K562 (cell line): Measurements from ENCODE around the gene RGL2. TPM values are rescaled to one million over a fixed set of nuclear protein-coding genes. Genes with fewer than 3 reads are reported as not detected.
A peak's percentile ranks its signal among the peaks of the same experiment; 100 is the strongest.

Source experiments
- ARID3B ChIP-seq: fragments of 250-450 bp; sonication (Bioruptor Pico); IDR thresholded peaks from 2 replicates; pipeline ENCODE4 v1.4.0; 2020; ENCODE audit warnings: borderline replicate concordance
- CC2D1A ChIP-seq: fragments of 450-650 bp; IDR thresholded peaks from 2 replicates; pipeline ENCODE4 v1.6.1; 2017; ENCODE audit warnings: mild to moderate bottlenecking
- CCAR2 ChIP-seq: fragments of 200-400 bp; formaldehyde crosslinking; IDR thresholded peaks from 2 replicates; pipeline ENCODE4 v1.6.1; 2017; ENCODE audit warnings: mild to moderate bottlenecking, low read depth, low read length
- GABPA ChIP-seq: fragments of 200-800 bp; sonication (Bioruptor generic); conservative IDR thresholded peaks from 2 replicates; pipeline ENCODE4 v1.6.1; 2016; ENCODE audit warnings: low read depth, missing genetic modification characterization, missing compliant biosample characterization
- HCFC1 ChIP-seq: IDR thresholded peaks from 2 replicates; pipeline ENCODE4 v1.6.1; 2012; ENCODE audit warnings: low read depth, low read length, improper control_type of control experiment
- KLF16 ChIP-seq: IDR thresholded peaks from 2 replicates; pipeline ENCODE4 v1.6.1; 2016; ENCODE audit warnings: antibody characterized with exemption
- MAFG ChIP-seq: fragments of 450-650 bp; conservative IDR thresholded peaks from 2 replicates; pipeline ENCODE4 v1.6.1; 2016; ENCODE audit warnings: missing genetic modification characterization, missing compliant biosample characterization
- MEF2D ChIP-seq: conservative IDR thresholded peaks from 2 replicates; pipeline ENCODE4 v1.6.1; 2016; ENCODE audit warnings: low read depth, missing genetic modification characterization, missing compliant biosample characterization
- MTA1 ChIP-seq: fragments of 450-650 bp; IDR thresholded peaks from 2 replicates; pipeline ENCODE4 v1.6.1; 2017; ENCODE audit warnings: borderline replicate concordance
- NFIC ChIP-seq: fragments of 450-650 bp; IDR thresholded peaks from 2 replicates; pipeline ENCODE4 v1.6.1; 2017; ENCODE audit warnings: mild to moderate bottlenecking, inconsistent platforms
- NR2C1 ChIP-seq, 2 experiments: fragments of 450-650 bp; IDR thresholded peaks; 2 replicates each; pipeline ENCODE4 v1.6.1; 2017; ENCODE audit warnings: mild to moderate bottlenecking in 2 of 2, antibody characterized with exemption in 1 of 2, inconsistent platforms in 1 of 2, missing compliant biosample characterization in 1 of 2, missing genetic modification characterization in 1 of 2
- PHF21A ChIP-seq: fragments of 450-650 bp; IDR thresholded peaks from 2 replicates; pipeline ENCODE4 v1.6.1; 2017; ENCODE audit warnings: low read depth, borderline replicate concordance
- POLR2A ChIP-seq: fragments of 450-650 bp; conservative IDR thresholded peaks from 2 replicates; pipeline ENCODE4 v1.6.1; 2016
- PTRF ChIP-seq: fragments of 450-650 bp; IDR thresholded peaks from 2 replicates; pipeline ENCODE4 v1.6.1; 2016; ENCODE audit warnings: mild to moderate bottlenecking, missing genetic modification characterization, missing compliant biosample characterization
- PYGO2 ChIP-seq: fragments of 450-650 bp; IDR thresholded peaks from 2 replicates; pipeline ENCODE4 v1.6.1; 2016; ENCODE audit warnings: mild to moderate bottlenecking, missing genetic modification characterization, moderate library complexity, missing compliant biosample characterization
- RBBP5 ChIP-seq: fragments of 200-600 bp; sonication (generic); IDR thresholded peaks from 2 replicates; pipeline ENCODE4 v1.6.1; 2012; ENCODE audit warnings: borderline replicate concordance, mild to moderate bottlenecking, low read length, control low read depth, inconsistent platforms; ENCODE audit not compliant: insufficient read depth, poor library complexity, severe bottlenecking
- RCOR1 ChIP-seq, 2 experiments: IDR thresholded peaks; 2 replicates each; pipeline ENCODE4 v1.6.1; 2012; ENCODE audit warnings: low read depth in 2 of 2, low read length in 2 of 2, borderline replicate concordance in 1 of 2, improper control_type of control experiment in 1 of 2
- RFX5 ChIP-seq: IDR thresholded peaks from 2 replicates; pipeline ENCODE4 v1.6.1; 2011; ENCODE audit warnings: low read depth, mild to moderate bottlenecking, improper control_type of control experiment, low read length
- SIRT6 ChIP-seq: IDR thresholded peaks from one replicate; pipeline ENCODE4 v1.6.1; 2012; ENCODE audit warnings: low read depth, mild to moderate bottlenecking, control low read depth, inconsistent platforms, low read length, moderate library complexity
- SPI1 ChIP-seq: IDR thresholded peaks from 2 replicates; pipeline ENCODE4 v1.6.1; 2011; ENCODE audit warnings: low read depth, low read length, control low read depth, borderline replicate concordance
- SREBF2 ChIP-seq: sonication (generic); formaldehyde crosslinking; IDR thresholded peaks from 2 replicates; pipeline ENCODE4 v1.4.0; 2020; ENCODE audit warnings: mild to moderate bottlenecking, missing genetic modification reagents
- SRSF9 ChIP-seq: fragments of 200-400 bp; formaldehyde crosslinking; IDR thresholded peaks from 2 replicates; pipeline ENCODE4 v1.6.1; 2017; ENCODE audit warnings: low read depth, low read length, borderline replicate concordance
- TOE1 ChIP-seq, 2 experiments: fragments of 450-650 bp in 1 of 2; sonication (generic) in 1 of 2; formaldehyde crosslinking in 1 of 2; IDR thresholded peaks; 2 replicates each; pipeline versions ENCODE4 v1.7.1 to v1.8.0; 2016 to 2022; ENCODE audit warnings: borderline replicate concordance in 2 of 2, mild to moderate bottlenecking in 2 of 2, antibody characterized with exemption in 1 of 2, inconsistent platforms in 1 of 2, low read depth in 1 of 2, missing genetic modification reagents in 1 of 2, moderate library complexity in 1 of 2
- ZBTB8A ChIP-seq: fragments of 450-650 bp; IDR thresholded peaks from 2 replicates; pipeline ENCODE4 v1.6.1; 2018; ENCODE audit warnings: mild to moderate bottlenecking, moderate library complexity; ENCODE audit not compliant: partially characterized antibody
- polyA plus RNA-seq, 8 experiments: library from polyadenylated mRNA; depleted of rRNA in 4 of 8; stranded (reverse) in 5 of 8; unstranded in 3 of 8; fragments of >200 nt; fragmentation: Nextera tagmentation in 2 of 8; fragmentation: Illumina TruSeq in 1 of 8; extraction: Ambion mirVana in 2 of 8; extraction: Trizol in 1 of 8; gene quantifications; 2 replicates each; pipeline versions ENCODE4 v1.2.1 to v1.2.3, GENCODE V29; 2011 to 2014; ENCODE audit warnings: inconsistent platforms in 1 of 8, missing spikeins in 1 of 8
- total RNA-seq, 7 experiments: library from RNA; depleted of rRNA in 6 of 7; stranded (reverse); fragments of >200 nt in 6 of 7; fragmentation: Illumina TruSeq in 2 of 7; extraction: Trizol in 2 of 7; gene quantifications; 2 replicates each; pipeline versions ENCODE4 v1.2.1 to v1.2.3, GENCODE V29; 2011 to 2021; ENCODE audit warnings: low replicate concordance in 1 of 7
- TF ChIP-seq, protein P1 (sequence below): sonication (generic); formaldehyde crosslinking; IDR thresholded peaks from 2 replicates; pipeline ENCODE4 v1.9.0; 2022; ENCODE audit warnings: mild to moderate bottlenecking, missing genetic modification reagents
- TF ChIP-seq, protein P2 (sequence below): IDR thresholded peaks from 2 replicates; pipeline ENCODE4 v1.6.1; 2012; ENCODE audit warnings: low read depth, low read length, improper control_type of control experiment, borderline replicate concordance

RGL2 gene
- total and polyA plus RNA-seq, 9 of the 15 experiments (the other 6 are each of a cell fraction or from before 2014, with no cell fraction given): 1.8 to 57.1 (median 19.5) TPM

DNA sequence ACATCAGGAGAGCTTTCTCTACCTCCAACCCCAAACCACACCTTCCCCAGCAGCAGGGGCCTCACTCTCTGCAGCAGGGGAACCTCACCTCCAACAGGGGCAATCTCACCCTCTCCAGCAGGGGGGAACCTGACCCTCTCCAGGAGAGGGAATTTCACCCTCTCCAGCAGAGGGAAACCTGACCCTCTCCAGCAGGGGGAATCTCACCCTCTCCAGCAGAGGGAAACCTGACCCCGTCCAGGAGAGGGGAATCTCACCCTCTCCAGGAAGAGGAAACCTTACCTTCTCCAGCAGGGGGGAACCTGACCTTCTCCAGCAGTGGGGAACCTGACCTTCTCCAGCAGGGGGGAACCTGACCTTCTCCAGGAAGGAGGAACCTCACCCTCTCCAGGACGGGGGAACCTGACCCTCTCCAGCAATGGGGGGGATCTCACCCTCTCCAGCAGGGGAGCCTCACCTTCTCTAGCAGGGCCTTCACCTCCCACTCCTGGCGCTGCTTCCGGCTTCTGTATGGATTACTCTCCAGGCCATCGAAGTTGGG is 18.7 kb downstream of the RGL2 start (continued):
- TF ChIP-seq ARID3B (no peak), GABPA (peak; percentile 52), POLR2A (0 out of 2 replicates have a peak, but pooled peaks have one; percentile 29), CC2D1A (peak; percentile 74), CCAR2 (0 out of 2 replicates have a peak, but pooled peaks have one; percentile 72), RFX5 (no peak), SPI1 (peak; percentile 79; the same call in 1 of the 2 replicates), KLF16 (peak; percentile 84), PTRF (tag) (no peak), SRSF9 (no peak), NFIC (peak; percentile 7; the same call in 1 of the 2 replicates), MEF2D (no peak), NR2C1 (IDR thresholded peaks at IDR 0.05) (peak; percentile 74), NR2C1 (tag; IDR thresholded peaks at IDR 0.05) (peak; percentile 76), SIRT6 (no peak), ZBTB8A (no peak), PYGO2 (tag) (no peak), HCFC1 (peak; percentile 57), MTA1 (no peak), PHF21A (0 out of 2 replicates have a peak, but pooled peaks have one; percentile 30), TOE1 (IDR thresholded peaks at IDR 0.05; ENCODE audit: borderline replicate concordance) (0 out of 2 replicates have a peak, but pooled peaks have one; percentile 41), TOE1 (CRISPR knock-in tag; IDR thresholded peaks at IDR 0.05; ENCODE audit: borderline replicate concordance, low read depth) (no peak), MAFG (no peak), RCOR1 (IDR thresholded peaks at IDR 0.05; ENCODE audit: borderline replicate concordance in 1 of 2, low read depth in 2 of 2, low read length in 2 of 2) (peak in 1 of 2 experiments; percentile 76; a peak in 3 of 4 replicates), RBBP5 (no peak), SREBF2 (CRISPR knock-in tag) (no peak)
- TF ChIP-seq, protein P1, sequence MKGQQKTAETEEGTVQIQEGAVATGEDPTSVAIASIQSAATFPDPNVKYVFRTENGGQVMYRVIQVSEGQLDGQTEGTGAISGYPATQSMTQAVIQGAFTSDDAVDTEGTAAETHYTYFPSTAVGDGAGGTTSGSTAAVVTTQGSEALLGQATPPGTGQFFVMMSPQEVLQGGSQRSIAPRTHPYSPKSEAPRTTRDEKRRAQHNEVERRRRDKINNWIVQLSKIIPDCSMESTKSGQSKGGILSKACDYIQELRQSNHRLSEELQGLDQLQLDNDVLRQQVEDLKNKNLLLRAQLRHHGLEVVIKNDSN (CRISPR knock-in tag): no peak
- TF ChIP-seq, protein P2, sequence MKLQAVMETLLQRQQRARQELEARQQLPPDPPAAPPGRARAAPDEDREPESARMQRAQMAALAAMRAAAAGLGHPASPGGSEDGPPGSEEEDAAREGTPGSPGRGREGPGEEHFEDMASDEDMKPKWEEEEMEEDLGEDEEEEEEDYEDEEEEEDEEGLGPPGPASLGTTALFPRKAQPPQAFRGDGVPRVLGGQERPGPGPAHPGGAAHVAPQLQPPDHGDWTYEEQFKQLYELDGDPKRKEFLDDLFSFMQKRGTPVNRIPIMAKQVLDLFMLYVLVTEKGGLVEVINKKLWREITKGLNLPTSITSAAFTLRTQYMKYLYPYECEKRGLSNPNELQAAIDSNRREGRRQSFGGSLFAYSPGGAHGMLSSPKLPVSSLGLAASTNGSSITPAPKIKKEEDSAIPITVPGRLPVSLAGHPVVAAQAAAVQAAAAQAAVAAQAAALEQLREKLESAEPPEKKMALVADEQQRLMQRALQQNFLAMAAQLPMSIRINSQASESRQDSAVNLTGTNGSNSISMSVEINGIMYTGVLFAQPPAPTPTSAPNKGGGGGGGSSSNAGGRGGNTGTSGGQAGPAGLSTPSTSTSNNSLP: 0 out of 2 replicates have a peak, but pooled peaks have one; percentile 16
